GM04503 (cell line): Measurements from ENCODE around the gene PTPN7.
"Not testable (repeated sequence)": the region's sequence is repeated elsewhere in the genome, so short reads cannot be mapped to it uniquely, and the experiment has no call there.

ENCODE experiments used
- DNase-seq: peaks from one replicate; pipeline ENCODE4 v3.0.0-alpha.2; 2012; ENCODE audit warnings: low read depth

Gene PTPN7

GRCh38 chr1:202167054-202167453 is 6.7 kb upstream of the PTPN7 start:
- not testable (repeated sequence) for DNase-seq

GRCh38 chr1:202165942-202166843 is 5.8 kb upstream of the PTPN7 start:
- no peak for DNase-seq

- DNase-seq: no peak
Measured at GRCh38 chr1:202165267-202165941, 5.0 kb upstream of the PTPN7 start.

GRCh38 chr1:202164271-202165037 is 4.1 kb upstream of the PTPN7 start:
- DNase-seq: no peak

GRCh38 chr1:202163281-202164270 is 3.2 kb upstream of the PTPN7 start:
- no peak for DNase-seq

- DNase-seq: no peak
Measured at GRCh38 chr1:202162418-202163280, 2.2 kb upstream of the PTPN7 start.

GRCh38 chr1:202162047-202162417 is 1.6 kb upstream of the PTPN7 start:
- DNase-seq: no peak

GRCh38 chr1:202161151-202162046 is 997 bp upstream of the PTPN7 start:
- DNase-seq: no peak

GRCh38 chr1:202159534-202160371 is 649 bp downstream of the PTPN7 start:
- DNase-seq: no peak

GRCh38 chr1:202158810-202159533 is 1.4 kb downstream of the PTPN7 start:
- DNase-seq: no peak

GRCh38 chr1:202157945-202158344 is 2.5 kb downstream of the PTPN7 start:
- DNase-seq: no peak

GRCh38 chr1:202156590-202156989 is 3.8 kb downstream of the PTPN7 start:
- DNase-seq: no peak

GRCh38 chr1:202155478-202156021 is 4.9 kb downstream of the PTPN7 start:
- DNase-seq: no peak

- DNase-seq: peak; percentile 25
Measured at GRCh38 chr1:202154766-202155477, 5.5 kb downstream of the PTPN7 start.

GRCh38 chr1:202154148-202154765 is 6.1 kb downstream of the PTPN7 start:
- DNase-seq: no peak

- DNase-seq: no peak
Measured at GRCh38 chr1:202153284-202153683, 7.1 kb downstream of the PTPN7 start.
